HepG2 (cell line): Measurements from ENCODE around the gene RTF1. TPM values are rescaled to one million over a fixed set of nuclear protein-coding genes. Genes with fewer than 3 reads are reported as not detected.

Experiments
- BCL6 ChIP-seq: IDR thresholded peaks from 2 replicates; pipeline ENCODE4 v1.6.1; 2016; ENCODE audit warnings: missing genetic modification reagents, missing compliant biosample characterization
- CCAR2 ChIP-seq: fragments of 200-400 bp; formaldehyde crosslinking; optimal IDR thresholded peaks from 2 replicates; pipeline ENCODE3; 2018; ENCODE audit warnings: low read depth, mild to moderate bottlenecking, low read length, moderate library complexity
- CEBPG ChIP-seq: IDR thresholded peaks from 2 replicates; pipeline ENCODE4 v1.6.1; 2016
- HOXD1 ChIP-seq: sonication (generic); formaldehyde crosslinking; IDR thresholded peaks from 2 replicates; pipeline ENCODE4 v1.5.0; 2020; ENCODE audit warnings: missing genetic modification reagents
- NRL ChIP-seq: sonication (generic); formaldehyde crosslinking; IDR thresholded peaks from 2 replicates; pipeline ENCODE4 v1.5.0; 2020; ENCODE audit warnings: missing genetic modification reagents, mild to moderate bottlenecking, moderate library complexity, borderline replicate concordance
- SMAD1 ChIP-seq: sonication (generic); formaldehyde crosslinking; IDR thresholded peaks from 2 replicates; pipeline ENCODE4 v1.4.0; 2020; ENCODE audit warnings: missing genetic modification reagents, low read depth, mild to moderate bottlenecking, borderline replicate concordance
- ZNF432 ChIP-seq: sonication (generic); formaldehyde crosslinking; IDR thresholded peaks from 2 replicates; pipeline ENCODE4 v1.5.0; 2020; ENCODE audit warnings: missing genetic modification reagents, mild to moderate bottlenecking, borderline replicate concordance
- polyA plus RNA-seq, 8 experiments: library from polyadenylated mRNA; depleted of rRNA in 3 of 8; stranded (reverse) in 7 of 8; unstranded in 1 of 8; fragments of >200 nt; fragmentation: Illumina TruSeq in 4 of 8; extraction: Trizol in 4 of 8; gene quantifications; 2 replicates each; pipeline versions ENCODE4 v1.2.1 to v1.2.3, GENCODE V29; 2011 to 2016; ENCODE audit warnings: low read depth in 4 of 8, missing spikeins in 1 of 8, mixed read lengths in 1 of 8; ENCODE audit not compliant: insufficient read depth in 1 of 8
- total RNA-seq, 5 experiments: library from RNA; depleted of rRNA; stranded (reverse); fragments of >200 nt; fragmentation: Illumina TruSeq; extraction: Trizol; gene quantifications; 2 replicates each; pipeline ENCODE4 v1.2.3, GENCODE V29; 2016; ENCODE audit warnings: low read depth in 1 of 5
- TF ChIP-seq, protein P1 (sequence below): sonication (generic); formaldehyde crosslinking; IDR thresholded peaks from 2 replicates; pipeline ENCODE4 v1.4.0; 2020; ENCODE audit warnings: missing genetic modification reagents, borderline replicate concordance
- TF ChIP-seq, protein P2 (sequence below): sonication (generic); formaldehyde crosslinking; IDR thresholded peaks from 2 replicates; pipeline ENCODE4 v1.4.0; 2020; ENCODE audit warnings: missing genetic modification reagents, borderline replicate concordance
- TF ChIP-seq, protein P3 (sequence below), 2 experiments: sonication (generic) in 1 of 2; formaldehyde crosslinking in 1 of 2; IDR thresholded peaks; 2 replicates each; pipeline versions ENCODE4 v1.4.0 to v1.6.1; 2016 to 2020; ENCODE audit warnings: borderline replicate concordance in 1 of 2, low read depth in 1 of 2, mild to moderate bottlenecking in 1 of 2, missing genetic modification reagents in 1 of 2
- TF ChIP-seq, protein P4 (sequence below): sonication (generic); formaldehyde crosslinking; IDR thresholded peaks from 2 replicates; pipeline ENCODE4 v1.5.0; 2020; ENCODE audit warnings: mild to moderate bottlenecking, missing genetic modification reagents

Gene RTF1
- total and polyA plus RNA-seq, 2 of the 13 experiments (the other 11 are each of a cell fraction or from before 2014, with no cell fraction given), result 13.9 to 17.9 TPM

DNA sequence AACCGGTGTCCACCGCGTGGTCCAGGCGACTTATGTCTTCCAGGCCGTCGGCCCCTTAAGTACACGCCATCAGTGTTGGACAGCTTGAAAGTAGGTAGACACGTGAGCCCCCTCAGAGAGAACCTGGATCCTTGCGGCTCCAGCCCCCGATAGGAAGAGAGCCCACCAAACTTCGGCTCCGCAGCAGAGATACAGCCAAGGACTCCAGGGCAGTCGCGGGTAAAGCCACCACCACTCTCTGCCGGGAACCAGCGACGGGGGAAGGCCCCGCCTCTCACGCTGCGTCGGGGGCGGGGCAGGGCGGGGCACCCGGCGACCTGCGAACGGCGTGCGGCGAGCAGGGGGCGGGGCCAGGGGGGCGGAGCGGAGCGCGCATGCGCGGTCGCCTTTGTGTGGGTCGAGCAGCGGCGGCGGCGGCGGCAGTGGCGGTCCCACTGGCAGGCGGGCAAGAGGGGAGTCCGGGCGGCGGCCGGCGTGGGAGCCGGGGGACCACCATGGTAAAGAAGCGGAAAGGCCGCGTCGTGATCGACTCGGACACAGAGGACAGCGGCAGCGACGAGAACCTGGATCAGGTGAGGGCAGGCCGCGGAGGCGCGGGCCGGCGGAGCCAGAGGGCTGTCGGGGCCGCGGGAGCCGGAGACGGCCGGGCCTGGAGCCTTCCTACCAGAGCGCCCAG, at the start of gene RTF1 (continued):
- TF ChIP-seq, protein P1, sequence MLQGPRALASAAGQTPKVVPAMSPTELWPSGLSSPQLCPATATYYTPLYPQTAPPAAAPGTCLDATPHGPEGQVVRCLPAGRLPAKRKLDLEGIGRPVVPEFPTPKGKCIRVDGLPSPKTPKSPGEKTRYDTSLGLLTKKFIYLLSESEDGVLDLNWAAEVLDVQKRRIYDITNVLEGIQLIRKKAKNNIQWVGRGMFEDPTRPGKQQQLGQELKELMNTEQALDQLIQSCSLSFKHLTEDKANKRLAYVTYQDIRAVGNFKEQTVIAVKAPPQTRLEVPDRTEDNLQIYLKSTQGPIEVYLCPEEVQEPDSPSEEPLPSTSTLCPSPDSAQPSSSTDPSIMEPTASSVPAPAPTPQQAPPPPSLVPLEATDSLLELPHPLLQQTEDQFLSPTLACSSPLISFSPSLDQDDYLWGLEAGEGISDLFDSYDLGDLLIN (CRISPR knock-in tag), result no peak
- TF ChIP-seq CCAR2 (no peak), HOXD1 (CRISPR knock-in tag) (no peak), NRL (no peak; the same call in 1 of the 2 replicates), ZNF432 (CRISPR knock-in tag) (no peak), CEBPG (no peak), BCL6 (CRISPR knock-in tag) (no peak), SMAD1 (CRISPR knock-in tag) (no peak)
- TF ChIP-seq, protein P2, sequence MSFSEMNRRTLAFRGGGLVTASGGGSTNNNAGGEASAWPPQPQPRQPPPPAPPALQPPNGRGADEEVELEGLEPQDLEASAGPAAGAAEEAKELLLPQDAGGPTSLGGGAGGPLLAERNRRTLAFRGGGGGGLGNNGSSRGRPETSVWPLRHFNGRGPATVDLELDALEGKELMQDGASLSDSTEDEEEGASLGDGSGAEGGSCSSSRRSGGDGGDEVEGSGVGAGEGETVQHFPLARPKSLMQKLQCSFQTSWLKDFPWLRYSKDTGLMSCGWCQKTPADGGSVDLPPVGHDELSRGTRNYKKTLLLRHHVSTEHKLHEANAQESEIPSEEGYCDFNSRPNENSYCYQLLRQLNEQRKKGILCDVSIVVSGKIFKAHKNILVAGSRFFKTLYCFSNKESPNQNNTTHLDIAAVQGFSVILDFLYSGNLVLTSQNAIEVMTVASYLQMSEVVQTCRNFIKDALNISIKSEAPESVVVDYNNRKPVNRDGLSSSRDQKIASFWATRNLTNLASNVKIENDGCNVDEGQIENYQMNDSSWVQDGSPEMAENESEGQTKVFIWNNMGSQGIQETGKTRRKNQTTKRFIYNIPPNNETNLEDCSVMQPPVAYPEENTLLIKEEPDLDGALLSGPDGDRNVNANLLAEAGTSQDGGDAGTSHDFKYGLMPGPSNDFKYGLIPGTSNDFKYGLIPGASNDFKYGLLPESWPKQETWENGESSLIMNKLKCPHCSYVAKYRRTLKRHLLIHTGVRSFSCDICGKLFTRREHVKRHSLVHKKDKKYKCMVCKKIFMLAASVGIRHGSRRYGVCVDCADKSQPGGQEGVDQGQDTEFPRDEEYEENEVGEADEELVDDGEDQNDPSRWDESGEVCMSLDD, result 0 out of 2 replicates have a peak, but pooled peaks have one; percentile 14
- TF ChIP-seq, protein P3, sequence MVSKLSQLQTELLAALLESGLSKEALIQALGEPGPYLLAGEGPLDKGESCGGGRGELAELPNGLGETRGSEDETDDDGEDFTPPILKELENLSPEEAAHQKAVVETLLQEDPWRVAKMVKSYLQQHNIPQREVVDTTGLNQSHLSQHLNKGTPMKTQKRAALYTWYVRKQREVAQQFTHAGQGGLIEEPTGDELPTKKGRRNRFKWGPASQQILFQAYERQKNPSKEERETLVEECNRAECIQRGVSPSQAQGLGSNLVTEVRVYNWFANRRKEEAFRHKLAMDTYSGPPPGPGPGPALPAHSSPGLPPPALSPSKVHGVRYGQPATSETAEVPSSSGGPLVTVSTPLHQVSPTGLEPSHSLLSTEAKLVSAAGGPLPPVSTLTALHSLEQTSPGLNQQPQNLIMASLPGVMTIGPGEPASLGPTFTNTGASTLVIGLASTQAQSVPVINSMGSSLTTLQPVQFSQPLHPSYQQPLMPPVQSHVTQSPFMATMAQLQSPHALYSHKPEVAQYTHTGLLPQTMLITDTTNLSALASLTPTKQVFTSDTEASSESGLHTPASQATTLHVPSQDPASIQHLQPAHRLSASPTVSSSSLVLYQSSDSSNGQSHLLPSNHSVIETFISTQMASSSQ (IDR thresholded peaks at IDR 0.05; ENCODE audit: low read depth), result no peak
- TF ChIP-seq, protein P3 (CRISPR knock-in tag; IDR thresholded peaks at IDR 0.05; ENCODE audit: borderline replicate concordance), result no peak
- TF ChIP-seq, protein P4, sequence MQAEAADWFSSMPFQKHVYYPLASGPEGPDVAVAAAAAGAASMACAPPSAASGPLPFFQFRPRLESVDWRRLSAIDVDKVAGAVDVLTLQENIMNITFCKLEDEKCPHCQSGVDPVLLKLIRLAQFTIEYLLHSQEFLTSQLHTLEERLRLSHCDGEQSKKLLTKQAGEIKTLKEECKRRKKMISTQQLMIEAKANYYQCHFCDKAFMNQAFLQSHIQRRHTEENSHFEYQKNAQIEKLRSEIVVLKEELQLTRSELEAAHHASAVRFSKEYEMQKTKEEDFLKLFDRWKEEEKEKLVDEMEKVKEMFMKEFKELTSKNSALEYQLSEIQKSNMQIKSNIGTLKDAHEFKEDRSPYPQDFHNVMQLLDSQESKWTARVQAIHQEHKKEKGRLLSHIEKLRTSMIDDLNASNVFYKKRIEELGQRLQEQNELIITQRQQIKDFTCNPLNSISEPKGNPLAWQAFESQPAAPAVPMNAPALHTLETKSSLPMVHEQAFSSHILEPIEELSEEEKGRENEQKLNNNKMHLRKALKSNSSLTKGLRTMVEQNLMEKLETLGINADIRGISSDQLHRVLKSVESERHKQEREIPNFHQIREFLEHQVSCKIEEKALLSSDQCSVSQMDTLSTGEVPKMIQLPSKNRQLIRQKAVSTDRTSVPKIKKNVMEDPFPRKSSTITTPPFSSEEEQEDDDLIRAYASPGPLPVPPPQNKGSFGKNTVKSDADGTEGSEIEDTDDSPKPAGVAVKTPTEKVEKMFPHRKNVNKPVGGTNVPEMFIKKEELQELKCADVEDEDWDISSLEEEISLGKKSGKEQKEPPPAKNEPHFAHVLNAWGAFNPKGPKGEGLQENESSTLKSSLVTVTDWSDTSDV (CRISPR knock-in tag), result peak; percentile 83
